ENCODE data around the gene GTF2F1. TPM values are rescaled to one million over a fixed set of nuclear protein-coding genes. Genes with fewer than 3 reads are reported as not detected.
A peak's percentile ranks its signal among the peaks of the same experiment; 100 is the strongest.
"Not testable (repeated sequence)": the region's sequence is repeated elsewhere in the genome, so short reads cannot be mapped to it uniquely, and the experiment has no call there.

The GTF2F1 gene
- polyA plus RNA-seq, 1 experiment, result 49.4 TPM

GRCh38 chr19:6372594-6373095 lies 20.3 kb downstream of the GTF2F1 start, which contains the start of gene ALKBH7:
Gene ALKBH7 (plus strand): TSS chr19:6372794. CDS start chr19:6372821, 27 bp downstream.
- no peak for TF ChIP-seq CTCF (IDR thresholded peaks at IDR 0.05; ENCODE audit: insufficient read depth, low read depth, low read length)
- DNase-seq (ENCODE audit: low read depth), result peak; percentile 97
- POLR2A ChIA-PET, result interaction anchor here (0.7 to 0.8 kb wide), 2 partner anchors 11 to 52 kb away, joined by 3 to 6 read pairs; partner anchors contain the start of gene CLPP
- Histone ChIP-seq H3K36me3 (ENCODE audit: control insufficient read depth, insufficient read depth, low read length) (peaks cover 8% of the 10 kb centered on the region), H3K27me3 (ENCODE audit: control insufficient read depth, insufficient read depth, low read length) (no peaks in the 10 kb centered on the region), H3K4me3 (ENCODE audit: low read depth, low read length) (peak within 1 kb of the TSS; percentile 97)
- CTCF ChIA-PET, result no interaction called here

- no peak for TF ChIP-seq CTCF (IDR thresholded peaks at IDR 0.05; ENCODE audit: insufficient read depth, low read depth, low read length)
- H3K27me3 ChIP-seq (ENCODE audit: control insufficient read depth, insufficient read depth, low read length), result no peaks in the 10 kb centered on the region
- DNase-seq (ENCODE audit: low read depth), result no peak
- peaks cover 23% of the 10 kb centered on the region for H3K36me3 ChIP-seq (ENCODE audit: control insufficient read depth, insufficient read depth, low read length)
- POLR2A ChIA-PET, result interaction anchor here (0.6 kb wide), 1 partner anchor 152 kb away, joined by 6 read pairs; no protein-coding TSS in a partner anchor
- H3K4me3 ChIP-seq (ENCODE audit: low read depth, low read length), result no peak overlapping the region
- CTCF ChIA-PET, result no interaction called here
Measured at GRCh38 chr19:6364353-6364752, 28.6 kb downstream of the GTF2F1 start.

- H3K4me3 ChIP-seq (ENCODE audit: low read depth, low read length), result peak overlapping the region; percentile 92
- ChIA-PET POLR2A (no interaction called here), CTCF (interaction anchor here (1.5 kb wide), 1 partner anchor 14 kb away, joined by 3 read pairs; no protein-coding TSS in a partner anchor)
- no peak for TF ChIP-seq CTCF (IDR thresholded peaks at IDR 0.05; ENCODE audit: insufficient read depth, low read depth, low read length)
- no peaks in the 10 kb centered on the region for H3K27me3 ChIP-seq (ENCODE audit: control insufficient read depth, insufficient read depth, low read length)
- peaks cover 15% of the 10 kb centered on the region for H3K36me3 ChIP-seq (ENCODE audit: control insufficient read depth, insufficient read depth, low read length)
- no peak for DNase-seq (ENCODE audit: low read depth)
Measured at GRCh38 chr19:6362351-6362801, 30.6 kb downstream of the GTF2F1 start.

GRCh38 chr19:6362027-6362350 lies 31.0 kb downstream of the GTF2F1 start:
- peak overlapping the region; percentile 92 for H3K4me3 ChIP-seq (ENCODE audit: low read depth, low read length)
- peaks cover 15% of the 10 kb centered on the region for H3K36me3 ChIP-seq (ENCODE audit: control insufficient read depth, insufficient read depth, low read length)
- ChIA-PET POLR2A (no interaction called here), CTCF (interaction anchor here (1.5 kb wide), 1 partner anchor 14 kb away, joined by 3 read pairs; no protein-coding TSS in a partner anchor)
- no peaks in the 10 kb centered on the region for H3K27me3 ChIP-seq (ENCODE audit: control insufficient read depth, insufficient read depth, low read length)
- TF ChIP-seq CTCF (IDR thresholded peaks at IDR 0.05; ENCODE audit: insufficient read depth, low read depth, low read length), result no peak
- DNase-seq (ENCODE audit: low read depth), result no peak

- DNase-seq (ENCODE audit: low read depth); H3K36me3 ChIP-seq (ENCODE audit: control insufficient read depth, insufficient read depth, low read length); H3K27me3 ChIP-seq (ENCODE audit: control insufficient read depth, insufficient read depth, low read length): not testable (repeated sequence)
- H3K4me3 ChIP-seq (ENCODE audit: low read depth, low read length), result peak overlapping the region; percentile 92
- POLR2A ChIA-PET, result interaction anchor here (1.0 kb wide), 1 partner anchor 12 kb away, joined by 6 read pairs; the partner anchor contains the start of gene ALKBH7
- CTCF ChIA-PET, result interaction anchor here (1.3 to 1.5 kb wide), 3 partner anchors 8 to 13 kb away, joined by 3 to 5 read pairs (median 3); no protein-coding TSS in a partner anchor
Measured at GRCh38 chr19:6360857-6361216, 32.1 kb downstream of the GTF2F1 start.

GRCh38 chr19:6360445-6360844 lies 32.5 kb downstream of the GTF2F1 start:
- DNase-seq (ENCODE audit: low read depth); H3K4me3 ChIP-seq (ENCODE audit: low read depth, low read length); POLR2A ChIA-PET; H3K27me3 ChIP-seq (ENCODE audit: control insufficient read depth, insufficient read depth, low read length); H3K36me3 ChIP-seq (ENCODE audit: control insufficient read depth, insufficient read depth, low read length): not testable (repeated sequence)
- CTCF ChIA-PET, result interaction anchor here (1.3 kb wide), 2 partner anchors 8 to 10 kb away, joined by 3 to 5 read pairs; no protein-coding TSS in a partner anchor

All from BJ (cell line).